Choroid plexus epithelial cell (primary cell): ENCODE results near the gene DNAI1.
A peak's percentile ranks its signal among the peaks of the same experiment; 100 is the strongest.

Experiments used
- DNase-seq: peaks from one replicate; pipeline ENCODE4 v3.0.0-alpha.2; 2010; ENCODE audit warnings: low read depth
- H3K4me3 ChIP-seq: 2 replicates; pipeline ENCODE4 v1.5.1; 2011; ENCODE audit warnings: low read depth, mild to moderate bottlenecking, control low read depth, low read length, moderate library complexity
- CTCF ChIP-seq: conservative IDR thresholded peaks from 2 replicates; pipeline ENCODE4 v1.5.1; 2011; ENCODE audit warnings: low read depth, mild to moderate bottlenecking, control low read depth, inconsistent platforms, low read length, moderate library complexity

DNAI1 gene

DNA sequence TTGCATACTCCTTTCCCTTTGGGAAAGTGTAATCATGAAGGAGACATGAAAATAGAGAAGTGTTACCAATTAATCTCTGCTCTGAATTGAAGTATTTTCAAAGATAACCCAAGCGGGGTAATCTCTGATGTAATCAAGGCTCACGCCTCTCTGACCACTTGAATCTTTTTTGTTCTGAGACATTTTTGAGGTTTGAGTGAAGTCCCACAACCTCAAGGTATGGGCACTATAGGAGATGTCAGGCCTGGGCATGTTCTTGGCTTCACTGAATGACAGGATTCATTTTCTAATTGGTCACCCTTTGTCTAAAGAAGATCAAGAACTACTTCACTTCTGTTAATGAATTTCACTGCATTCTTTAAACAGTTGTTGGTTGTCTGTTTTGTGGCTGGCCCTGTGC lies 40.5 kb downstream of the DNAI1 start:
- no peak for DNase-seq
- no peak for TF ChIP-seq CTCF

GRCh38 chr9:34500623-34501267 lies 42.1 kb downstream of the DNAI1 start:
- peak; percentile 100 for TF ChIP-seq CTCF
- no peak overlapping the region for H3K4me3 ChIP-seq
- peak; percentile 47 for DNase-seq

More for the DNA sequence above, 40.5 kb downstream of the DNAI1 start:
- no peak overlapping the region for H3K4me3 ChIP-seq

DNA sequence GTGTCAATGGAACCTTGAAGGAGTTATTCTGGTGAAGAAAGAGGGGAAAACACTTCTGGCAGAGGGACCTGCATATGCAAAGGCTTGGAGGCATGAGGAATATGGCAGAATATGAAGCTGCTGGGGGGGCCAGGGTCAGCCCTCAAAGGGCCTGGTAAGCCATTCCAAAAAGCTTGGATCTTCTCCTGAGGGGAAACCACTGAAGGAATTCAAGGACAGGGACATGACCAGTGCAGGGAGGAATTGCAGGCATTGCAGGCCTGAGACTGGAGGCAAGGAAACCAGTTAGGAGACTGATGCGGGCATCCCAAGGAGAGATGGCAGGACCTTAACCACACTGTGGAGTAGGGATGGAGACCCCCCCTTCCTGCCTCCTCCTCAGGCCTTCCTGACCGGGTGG lies 42.8 kb downstream of the DNAI1 start:
- DNase-seq: no peak
- no peak overlapping the region for H3K4me3 ChIP-seq
- no peak for TF ChIP-seq CTCF

- peak; percentile 62 for TF ChIP-seq CTCF
- no peak overlapping the region for H3K4me3 ChIP-seq
- DNase-seq: peak; percentile 62
These were observed 43.4 kb downstream of the DNAI1 start for GRCh38 chr9:34501889-34502425.

DNA sequence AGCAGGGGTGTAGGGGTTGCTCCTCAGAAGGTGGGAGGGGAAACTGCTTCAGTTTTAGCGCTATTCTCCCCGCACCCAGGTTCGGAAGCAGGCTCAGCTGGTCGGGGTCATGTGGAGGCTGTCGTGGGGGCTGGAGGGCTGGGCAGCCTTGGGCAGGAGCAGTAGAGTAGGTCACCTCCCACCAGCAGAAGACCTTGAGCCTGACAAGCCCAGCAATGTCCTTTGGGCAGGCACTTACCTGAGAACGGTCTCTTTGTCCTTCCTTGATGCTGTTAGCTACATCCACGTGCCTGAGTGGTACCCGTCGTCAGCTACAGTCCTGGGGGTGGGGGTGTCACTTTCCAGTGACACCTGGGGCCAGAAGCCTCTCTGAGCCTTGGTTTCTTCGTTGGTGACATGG lies 43.9 kb downstream of the DNAI1 start:
- H3K4me3 ChIP-seq: no peak overlapping the region
- no peak for DNase-seq
- no peak for TF ChIP-seq CTCF

- H3K4me3 ChIP-seq: no peak overlapping the region
- DNase-seq: no peak
- TF ChIP-seq CTCF: no peak
These were observed 44.3 kb downstream of the DNAI1 start for GRCh38 chr9:34502891-34503290.

DNA sequence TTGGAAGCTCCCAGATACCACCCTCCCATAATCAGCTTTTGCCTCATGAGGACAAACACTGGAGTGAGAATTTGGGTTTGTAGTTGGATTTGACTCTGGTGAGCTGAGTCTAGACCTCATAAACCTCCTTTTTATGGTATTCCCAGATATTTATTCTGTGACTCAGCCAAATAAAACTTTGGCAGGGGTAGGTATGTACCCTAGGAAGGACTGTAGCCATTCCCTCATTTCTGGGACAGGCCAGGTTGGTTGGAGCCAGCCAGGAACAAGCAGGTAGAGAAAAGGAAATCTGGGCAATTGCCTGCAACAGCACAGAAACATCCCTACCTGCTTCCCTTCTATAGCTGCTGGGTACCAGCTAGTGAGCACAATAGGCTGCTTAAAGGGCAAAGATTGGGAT lies 44.8 kb downstream of the DNAI1 start:
- H3K4me3 ChIP-seq: no peak overlapping the region
- no peak for TF ChIP-seq CTCF
- no peak for DNase-seq
